ENCODE results near the gene RGS7BP. TPM values are rescaled to one million over a fixed set of nuclear protein-coding genes. Genes with fewer than 3 reads are reported as not detected.
A peak's percentile ranks its signal among the peaks of the same experiment; 100 is the strongest.

Gene RGS7BP
- total RNA-seq = 10 to 100 TPM; 24.3 to 31.1 TPM

DNA sequence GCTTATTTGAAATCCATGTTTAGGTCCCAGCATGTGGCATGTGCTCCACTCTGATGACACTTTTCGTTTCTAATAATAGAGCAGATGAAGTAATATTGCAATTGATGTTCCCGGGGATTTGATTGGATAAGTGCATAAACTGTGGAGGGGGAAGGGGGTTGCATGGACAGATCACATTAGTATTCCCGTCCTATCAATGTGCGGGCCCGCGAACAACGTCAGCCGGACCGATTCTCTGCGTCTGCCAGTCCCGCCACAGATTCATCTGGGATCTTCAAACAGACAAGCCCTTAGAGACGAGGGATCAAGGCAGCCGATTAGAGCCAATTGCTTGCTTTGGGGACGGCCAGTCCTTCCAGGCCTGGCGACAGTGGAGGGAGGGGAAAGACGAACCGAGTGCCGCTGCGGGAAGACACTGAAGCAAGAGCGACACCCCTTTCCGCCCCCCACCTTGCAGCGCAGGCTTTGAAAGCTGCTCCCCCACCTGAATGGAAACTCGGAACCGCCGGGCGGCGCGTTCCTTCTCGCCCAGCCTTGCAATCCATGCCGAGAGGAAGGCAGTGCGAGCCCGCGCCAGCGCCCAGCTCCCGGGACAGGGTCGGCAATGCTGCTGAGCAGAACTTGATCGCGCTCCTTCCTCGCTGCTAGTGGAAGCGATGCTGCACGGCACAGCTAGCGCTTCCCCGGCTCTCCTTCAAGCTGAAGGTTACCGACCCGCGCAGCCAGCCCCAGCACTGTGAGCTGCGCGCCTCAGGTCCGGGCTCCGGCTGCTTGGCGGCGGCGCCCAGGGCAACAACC is at the start of gene RGS7BP:
TSS of gene RGS7BP (plus strand) at position 247 of the 798 bp plus-strand sequence. CDS start 610 bp downstream, outside the sequence.
- ATAC-seq (ENCODE audit: insufficient number of reproducible peaks, low FRiP score, low read depth) (peak; percentile 29), DNase-seq (ENCODE audit: low spot score) (no peak)
- Histone ChIP-seq H3K27ac (peak within 1 kb of the TSS; percentile 43 to 44), H3K4me1 (ENCODE audit: control insufficient read depth in 1 of 2, low read depth in 2 of 2) (peaks cover 7 to 43% of the 10 kb centered on the region in 2 donors), H3K4me3 (peak within 1 kb of the TSS; percentile 76), H3K36me3 (no peaks in the 10 kb centered on the region), H3K27me3 (replicated peaks; ENCODE audit: insufficient read depth) (no peaks in the 10 kb centered on the region), H3K9me3 (no peaks in the 10 kb centered on the region)
- TF ChIP-seq, protein P1, sequence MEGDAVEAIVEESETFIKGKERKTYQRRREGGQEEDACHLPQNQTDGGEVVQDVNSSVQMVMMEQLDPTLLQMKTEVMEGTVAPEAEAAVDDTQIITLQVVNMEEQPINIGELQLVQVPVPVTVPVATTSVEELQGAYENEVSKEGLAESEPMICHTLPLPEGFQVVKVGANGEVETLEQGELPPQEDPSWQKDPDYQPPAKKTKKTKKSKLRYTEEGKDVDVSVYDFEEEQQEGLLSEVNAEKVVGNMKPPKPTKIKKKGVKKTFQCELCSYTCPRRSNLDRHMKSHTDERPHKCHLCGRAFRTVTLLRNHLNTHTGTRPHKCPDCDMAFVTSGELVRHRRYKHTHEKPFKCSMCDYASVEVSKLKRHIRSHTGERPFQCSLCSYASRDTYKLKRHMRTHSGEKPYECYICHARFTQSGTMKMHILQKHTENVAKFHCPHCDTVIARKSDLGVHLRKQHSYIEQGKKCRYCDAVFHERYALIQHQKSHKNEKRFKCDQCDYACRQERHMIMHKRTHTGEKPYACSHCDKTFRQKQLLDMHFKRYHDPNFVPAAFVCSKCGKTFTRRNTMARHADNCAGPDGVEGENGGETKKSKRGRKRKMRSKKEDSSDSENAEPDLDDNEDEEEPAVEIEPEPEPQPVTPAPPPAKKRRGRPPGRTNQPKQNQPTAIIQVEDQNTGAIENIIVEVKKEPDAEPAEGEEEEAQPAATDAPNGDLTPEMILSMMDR (IDR thresholded peaks at IDR 0.05) = peak; percentile 60

DNA sequence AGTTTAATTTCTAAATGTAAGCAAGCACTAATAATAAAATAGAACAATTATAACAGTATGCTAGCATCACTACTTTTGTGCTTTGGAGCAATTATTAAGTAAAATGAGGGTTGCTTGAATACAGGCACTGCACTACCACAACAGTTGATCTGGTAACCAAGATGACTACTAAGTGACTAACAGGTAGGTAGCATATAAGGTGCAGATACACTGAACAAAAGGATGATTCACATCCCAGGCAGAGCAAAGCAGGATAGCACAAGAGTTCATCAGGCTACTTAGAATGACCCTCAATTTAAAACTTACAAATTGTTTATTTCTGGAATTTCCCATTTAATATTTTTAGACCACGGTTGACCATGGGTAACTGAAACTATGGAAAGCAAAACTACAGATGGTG is 48.0 kb upstream of the RGS7BP start:
- no peaks in the 10 kb centered on the region for H3K27me3 ChIP-seq (replicated peaks; ENCODE audit: insufficient read depth)
- TF ChIP-seq, protein P1 (IDR thresholded peaks at IDR 0.05) = no peak
- no peak for DNase-seq (ENCODE audit: low spot score)
- H3K4me1 ChIP-seq (ENCODE audit: control insufficient read depth in 1 of 2, low read depth in 2 of 2) = no peaks in the 10 kb centered on the region
- no peaks in the 10 kb centered on the region for H3K9me3 ChIP-seq
- H3K27ac ChIP-seq = no peak overlapping the region
- no peak overlapping the region for H3K4me3 ChIP-seq
- no peak for ATAC-seq (ENCODE audit: insufficient number of reproducible peaks, low FRiP score, low read depth)
- H3K36me3 ChIP-seq = no peaks in the 10 kb centered on the region

DNA sequence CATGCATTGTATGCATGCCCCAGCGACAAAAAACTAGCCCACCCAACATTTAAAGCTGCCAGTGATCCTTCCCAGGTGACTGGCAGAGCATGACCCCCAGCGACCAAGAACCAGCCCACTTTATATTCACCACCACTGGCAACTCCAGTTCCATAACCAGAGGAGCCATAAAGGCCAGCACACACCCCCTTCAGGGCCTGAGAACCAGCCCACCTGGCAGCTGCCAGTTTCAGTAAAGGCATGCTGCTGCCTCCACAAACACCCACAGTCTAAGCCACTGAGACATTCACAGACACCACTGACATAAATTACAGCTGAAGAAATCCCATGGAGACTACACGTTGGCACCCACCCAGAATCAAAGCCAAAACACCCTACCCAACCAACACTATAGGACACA is 46.9 kb upstream of the RGS7BP start:
- Histone ChIP-seq H3K27ac (no peak overlapping the region), H3K27me3 (replicated peaks; ENCODE audit: insufficient read depth) (no peaks in the 10 kb centered on the region), H3K36me3 (no peaks in the 10 kb centered on the region), H3K9me3 (peaks cover 4% of the 10 kb centered on the region), H3K4me1 (ENCODE audit: control insufficient read depth in 1 of 2, low read depth in 2 of 2) (no peaks in the 10 kb centered on the region), H3K4me3 (no peak overlapping the region)
- TF ChIP-seq, protein P1 (IDR thresholded peaks at IDR 0.05) = no peak
- ATAC-seq (ENCODE audit: insufficient number of reproducible peaks, low FRiP score, low read depth) (no peak), DNase-seq (ENCODE audit: low spot score) (no peak)

DNA sequence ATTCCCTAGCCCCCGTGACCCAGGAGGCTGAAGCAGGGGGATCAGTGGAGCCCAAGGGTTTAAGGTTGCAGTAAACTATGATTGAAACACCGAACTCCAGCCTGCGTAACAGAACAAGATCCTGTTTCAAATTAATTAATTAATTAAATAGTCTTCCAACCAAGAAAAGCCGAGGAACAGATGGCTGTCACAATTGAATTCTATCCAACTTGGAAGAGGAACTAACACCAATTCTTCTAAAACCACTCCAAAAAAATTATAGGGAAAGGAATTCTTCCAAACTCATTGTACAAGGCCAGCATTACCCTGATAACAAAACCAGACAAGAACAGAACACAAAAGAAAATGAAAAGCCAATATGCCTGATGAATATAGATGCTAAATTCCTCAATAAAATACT is 43.4 kb upstream of the RGS7BP start:
- ATAC-seq (ENCODE audit: insufficient number of reproducible peaks, low FRiP score, low read depth) (no peak), DNase-seq (ENCODE audit: low spot score) (no peak)
- Histone ChIP-seq H3K4me3 (no peak overlapping the region), H3K27ac (no peak overlapping the region), H3K27me3 (replicated peaks; ENCODE audit: insufficient read depth) (no peaks in the 10 kb centered on the region), H3K36me3 (no peaks in the 10 kb centered on the region), H3K9me3 (peaks cover 10% of the 10 kb centered on the region), H3K4me1 (ENCODE audit: control insufficient read depth in 1 of 2, low read depth in 2 of 2) (no peaks in the 10 kb centered on the region)
- TF ChIP-seq, protein P1 (IDR thresholded peaks at IDR 0.05) = no peak

DNA sequence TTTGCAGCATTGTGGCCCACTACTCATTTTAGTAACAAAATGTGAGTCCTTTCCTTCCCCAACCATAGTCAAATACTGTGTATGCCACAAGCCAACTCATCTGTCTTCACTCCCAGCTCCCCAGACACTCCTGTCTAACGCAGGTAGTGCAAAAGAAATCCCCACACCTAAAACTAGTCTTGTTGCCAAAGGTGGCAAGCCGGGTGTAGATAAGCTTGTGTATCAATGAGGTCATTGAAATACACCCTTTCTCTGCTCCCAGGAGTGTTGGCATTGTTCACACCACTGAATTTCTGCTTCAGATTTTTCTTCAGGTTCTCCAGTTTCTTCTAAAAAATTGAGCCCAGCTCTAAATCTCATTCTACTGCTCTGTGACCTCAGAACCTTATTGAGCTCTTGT is 19.7 kb upstream of the RGS7BP start:
- DNase-seq (ENCODE audit: low spot score) = no peak
- H3K4me3 ChIP-seq = no peak overlapping the region
- TF ChIP-seq, protein P1 (IDR thresholded peaks at IDR 0.05) = no peak
- H3K9me3 ChIP-seq = peaks cover 3% of the 10 kb centered on the region
- no peaks in the 10 kb centered on the region for H3K4me1 ChIP-seq (ENCODE audit: control insufficient read depth in 1 of 2, low read depth in 2 of 2)
- ATAC-seq (ENCODE audit: insufficient number of reproducible peaks, low FRiP score, low read depth) = no peak
- H3K27me3 ChIP-seq (replicated peaks; ENCODE audit: insufficient read depth) = no peaks in the 10 kb centered on the region
- no peaks in the 10 kb centered on the region for H3K36me3 ChIP-seq
- no peak overlapping the region for H3K27ac ChIP-seq

Measured in thoracic aorta (tissue), 2 donors.